NK-92 (cell line): ENCODE data around the gene SCARB1.

Experiments
- DNase-seq: peaks from one replicate; lab custom pipeline; 2025; ENCODE audit not compliant: unreplicated experiment; lab: John Stamatoyannopoulos, UW

The SCARB1 gene

GRCh38 chr12:124734224-124734788 lies 129.4 kb downstream of the SCARB1 start:
- DNase-seq = no peak

GRCh38 chr12:124733086-124733485 lies 130.6 kb downstream of the SCARB1 start:
- no peak for DNase-seq

GRCh38 chr12:124732275-124733075 lies 131.2 kb downstream of the SCARB1 start:
- no peak for DNase-seq

- DNase-seq = no peak
Observed at GRCh38 chr12:124731869-124732268, 131.8 kb downstream of the SCARB1 start.

- DNase-seq = no peak
Observed at GRCh38 chr12:124730455-124730932, 133.2 kb downstream of the SCARB1 start.

- no peak for DNase-seq
Observed at GRCh38 chr12:124727922-124728321, 135.7 kb downstream of the SCARB1 start.

GRCh38 chr12:124727264-124727800 lies 136.3 kb downstream of the SCARB1 start:
- DNase-seq = no peak
